ENCODE data around the gene TRIO. TPM values are rescaled to one million over a fixed set of nuclear protein-coding genes. Genes with fewer than 3 reads are reported as not detected.

The TRIO gene
- total and polyA plus RNA-seq, 2 of the 8 experiments (the other 6 are each of a cell fraction or from before 2014, with no cell fraction given), result 35.1 to 69.1 TPM

DNA sequence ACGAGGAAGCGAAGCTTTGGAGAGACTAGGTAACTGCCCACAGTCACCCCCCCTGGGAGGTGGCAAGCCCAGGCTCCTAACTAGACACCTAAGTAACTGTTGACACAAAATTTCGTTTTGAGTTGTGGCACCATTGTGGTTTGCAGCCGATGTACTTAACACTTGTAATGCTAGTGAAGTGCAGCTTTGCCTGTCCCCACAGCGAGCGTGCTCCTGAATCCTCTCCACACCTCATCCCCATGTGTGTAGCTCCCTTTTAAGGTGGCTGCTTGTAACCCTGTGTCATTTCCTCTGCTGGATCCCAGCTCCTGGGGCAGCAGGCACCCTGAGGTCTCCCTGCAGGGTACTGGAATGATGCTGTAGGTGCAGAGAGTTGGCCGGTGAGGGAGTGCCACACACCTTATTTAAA is 114.9 kb downstream of the TRIO start (continued):
- TF ChIP-seq, protein P1, sequence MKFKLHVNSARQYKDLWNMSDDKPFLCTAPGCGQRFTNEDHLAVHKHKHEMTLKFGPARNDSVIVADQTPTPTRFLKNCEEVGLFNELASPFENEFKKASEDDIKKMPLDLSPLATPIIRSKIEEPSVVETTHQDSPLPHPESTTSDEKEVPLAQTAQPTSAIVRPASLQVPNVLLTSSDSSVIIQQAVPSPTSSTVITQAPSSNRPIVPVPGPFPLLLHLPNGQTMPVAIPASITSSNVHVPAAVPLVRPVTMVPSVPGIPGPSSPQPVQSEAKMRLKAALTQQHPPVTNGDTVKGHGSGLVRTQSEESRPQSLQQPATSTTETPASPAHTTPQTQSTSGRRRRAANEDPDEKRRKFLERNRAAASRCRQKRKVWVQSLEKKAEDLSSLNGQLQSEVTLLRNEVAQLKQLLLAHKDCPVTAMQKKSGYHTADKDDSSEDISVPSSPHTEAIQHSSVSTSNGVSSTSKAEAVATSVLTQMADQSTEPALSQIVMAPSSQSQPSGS (IDR thresholded peaks at IDR 0.05; ENCODE audit: low read length), result no peak
- TF ChIP-seq TEAD4 (IDR thresholded peaks at IDR 0.05; ENCODE audit: low read depth, low read length) (no peak), BCL11A (IDR thresholded peaks at IDR 0.05; ENCODE audit: low read depth in 2 of 2, low read length in 2 of 2) (no peak), POLR2A (IDR thresholded peaks at IDR 0.05; ENCODE audit: control extremely low read depth in 1 of 2, low read depth in 2 of 2, low read length in 2 of 2) (no peak), KDM1A (IDR thresholded peaks at IDR 0.05; ENCODE audit: borderline replicate concordance, low read length) (no peak)
